Adrenal gland (tissue), 12 donors: ENCODE measurements around the gene CALN1. TPM values are rescaled to one million over a fixed set of nuclear protein-coding genes. Genes with fewer than 3 reads are reported as not detected.

Source experiments
- DNase-seq, 7 donors: peaks; one replicate each; pipeline ENCODE4 v3.0.0-alpha.2; 2019 to 2020
- H3K27ac ChIP-seq, 5 donors: fragments of 200-600 bp; sonication (generic) in 4 of 5; 1 replicate in 3 of 5; 2 replicates in 2 of 5; pipeline versions ENCODE4 v1.5.1 to v1.8.0; 2016 to 2020; ENCODE audit warnings: mild to moderate bottlenecking in 1 of 5
- H3K27me3 ChIP-seq: fragments of 200-600 bp; 2 replicates; pipeline ENCODE4 v1.8.0; 2021
- H3K36me3 ChIP-seq, 2 donors: fragments of 200-600 bp; replicated peaks in 1 of 2; 1 replicate in 1 of 2; 2 replicates in 1 of 2; pipeline versions ENCODE4 v1.5.1 to v1.8.0; 2018 to 2022
- H3K4me1 ChIP-seq, 2 donors: fragments of 200-600 bp; replicated peaks in 1 of 2; 1 replicate in 1 of 2; 2 replicates in 1 of 2; pipeline versions ENCODE4 v1.5.1 to v1.8.0; 2018 to 2021
- H3K4me3 ChIP-seq, 4 donors: fragments of 200-600 bp; sonication (generic) in 3 of 4; one replicate each; pipeline ENCODE4 v1.5.1; 2016 to 2018
- H3K9me3 ChIP-seq, 3 donors: fragments of 200-600 bp; sonication (generic) in 1 of 3; replicated peaks in 1 of 3; 1 replicate in 2 of 3; 2 replicates in 1 of 3; pipeline versions ENCODE4 v1.5.1 to v1.8.0; 2016 to 2021
- POLR2A ChIP-seq, 2 donors: fragments of 450-650 bp; IDR thresholded peaks; one replicate each; pipeline ENCODE4 v1.6.1; 2017; ENCODE audit warnings: antibody characterized with exemption in 2 of 2, mild to moderate bottlenecking in 2 of 2, moderate library complexity in 1 of 2
- WGBS, 4 donors: extraction: QIAGEN DNeasy Blood & Tissue Kit in 2 of 4; methylation state at CpG; one replicate each; pipeline versions ENCODE4 v1.1.5 to v1.1.7; 2013 to 2017; 5-methylcytosine and 5-hydroxymethylcytosine counted together
- intact Hi-C, 2 donors: fragments of 100-400 bp; cut with DNase I; formaldehyde crosslinking; loops; one replicate each; pipeline versions ENCODE4 v1.14.1 to v1.15.0; 2022 to 2023
- polyA plus RNA-seq, 3 donors: library from polyadenylated mRNA; stranded (reverse); fragments of 200-250 nt in 2 of 3; fragments of 350-450 nt in 1 of 3; fragmentation: Illumina TruSeq in 1 of 3; extraction: RNeasy Lipid Tissue Mini Kit (QIAGEN cat#74804) in 1 of 3; gene quantifications; one replicate each; pipeline ENCODE4 v1.2.3, GENCODE V29; 2013 to 2014
- total RNA-seq, 9 donors: library from RNA; depleted of rRNA in 4 of 9; stranded (reverse); fragments of >200 nt in 4 of 9; fragments of 120-200 nt in 1 of 9; fragmentation: NEBNext Ultra II Directional in 1 of 9; extraction: Animal tissue kit (Norgen Biotek cat#: 25700) in 1 of 9; gene quantifications; one replicate each; pipeline versions ENCODE4 v1.1.0 to v1.2.4, GENCODE V29; 2013 to 2023
- TF ChIP-seq, protein P1 (sequence below), 6 experiments: fragments of 450-650 bp in 4 of 6; fragments of 200-600 bp in 2 of 6; sonication (generic) in 1 of 6; IDR thresholded peaks; 1 replicate in 5 of 6; 2 replicates in 1 of 6; pipeline versions ENCODE4 v1.5.1 to v1.8.0; 2016 to 2021; ENCODE audit warnings: antibody characterized with exemption in 6 of 6, mild to moderate bottlenecking in 2 of 6, moderate library complexity in 1 of 6
- donor health status: healthy with polysubstance abuse.
- donor health status: Bipolar disorder and iron deficiency.
- donor health status: DM: yes; HTN: yes; CAD: no.
- donor health status: DM: no; HTN: no; CAD: no.
- donor health status: DM: no; HTN: no; CAD: no.
- donor health status: DM: yes; HTN: yes; CAD: no.

The CALN1 gene
- total and polyA plus RNA-seq, 12 donors, result 4.3 to 51.5 (median 15.2) TPM

DNA sequence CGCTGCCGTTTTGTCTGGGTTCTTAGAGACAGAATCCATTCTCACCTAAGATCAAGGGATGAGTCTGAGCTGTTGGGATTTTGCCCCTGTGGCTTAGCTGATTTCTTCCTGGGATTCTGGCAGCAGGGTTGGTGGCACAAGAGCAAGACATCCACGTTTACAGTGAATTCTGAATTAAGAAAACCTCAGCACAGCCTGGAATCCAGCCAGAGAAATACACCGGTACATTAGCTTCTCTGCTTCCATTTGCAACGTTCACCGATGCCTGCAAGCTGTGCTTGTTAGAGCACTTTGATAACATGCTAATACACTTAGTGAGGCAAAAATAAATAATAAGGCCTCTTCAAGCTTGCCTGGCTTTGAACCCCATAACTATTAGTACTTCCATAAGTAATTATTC, 569.8 kb downstream of the CALN1 start:
- TF ChIP-seq, protein P1, sequence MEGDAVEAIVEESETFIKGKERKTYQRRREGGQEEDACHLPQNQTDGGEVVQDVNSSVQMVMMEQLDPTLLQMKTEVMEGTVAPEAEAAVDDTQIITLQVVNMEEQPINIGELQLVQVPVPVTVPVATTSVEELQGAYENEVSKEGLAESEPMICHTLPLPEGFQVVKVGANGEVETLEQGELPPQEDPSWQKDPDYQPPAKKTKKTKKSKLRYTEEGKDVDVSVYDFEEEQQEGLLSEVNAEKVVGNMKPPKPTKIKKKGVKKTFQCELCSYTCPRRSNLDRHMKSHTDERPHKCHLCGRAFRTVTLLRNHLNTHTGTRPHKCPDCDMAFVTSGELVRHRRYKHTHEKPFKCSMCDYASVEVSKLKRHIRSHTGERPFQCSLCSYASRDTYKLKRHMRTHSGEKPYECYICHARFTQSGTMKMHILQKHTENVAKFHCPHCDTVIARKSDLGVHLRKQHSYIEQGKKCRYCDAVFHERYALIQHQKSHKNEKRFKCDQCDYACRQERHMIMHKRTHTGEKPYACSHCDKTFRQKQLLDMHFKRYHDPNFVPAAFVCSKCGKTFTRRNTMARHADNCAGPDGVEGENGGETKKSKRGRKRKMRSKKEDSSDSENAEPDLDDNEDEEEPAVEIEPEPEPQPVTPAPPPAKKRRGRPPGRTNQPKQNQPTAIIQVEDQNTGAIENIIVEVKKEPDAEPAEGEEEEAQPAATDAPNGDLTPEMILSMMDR (IDR thresholded peaks at IDR 0.05), result no peak
- no peak for TF ChIP-seq POLR2A (IDR thresholded peaks at IDR 0.05)
- Histone ChIP-seq H3K9me3 (no peaks in the 10 kb centered on the region), H3K27ac (no peak overlapping the region), H3K4me3 (no peak overlapping the region), H3K27me3 (no peaks in the 10 kb centered on the region), H3K4me1 (no peaks in the 10 kb centered on the region), H3K36me3 (no peaks in the 10 kb centered on the region)
- intact Hi-C loops, result no loop called here
- no peak for DNase-seq
- 52 to 66% (median 63%) methylated on average over 6 of the region's 6 CpGs for WGBS, 4 donors

DNA sequence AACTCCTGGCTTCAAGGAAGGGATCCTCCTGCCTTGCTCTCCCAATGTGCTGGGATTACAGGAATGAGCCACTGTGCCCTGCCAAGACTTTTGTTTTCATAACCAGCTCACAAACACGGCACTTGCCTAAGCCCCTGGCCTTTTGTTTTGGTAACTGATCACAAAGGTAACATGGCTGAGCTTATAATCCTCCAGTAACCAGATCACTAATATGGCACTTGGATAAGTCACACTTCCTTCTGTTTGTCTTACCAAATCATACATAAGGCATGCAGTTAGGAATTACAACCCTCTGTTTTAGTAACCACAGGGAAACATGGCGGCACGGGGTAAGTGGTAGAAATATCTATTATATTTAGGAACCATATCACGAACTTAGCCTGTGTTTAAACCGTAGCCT, 577.1 kb downstream of the CALN1 start:
- Histone ChIP-seq H3K27ac (no peak overlapping the region), H3K36me3 (no peaks in the 10 kb centered on the region), H3K4me1 (no peaks in the 10 kb centered on the region), H3K9me3 (no peaks in the 10 kb centered on the region), H3K4me3 (no peak overlapping the region), H3K27me3 (no peaks in the 10 kb centered on the region)
- TF ChIP-seq, protein P1 (IDR thresholded peaks at IDR 0.05), result no peak
- no peak for TF ChIP-seq POLR2A (IDR thresholded peaks at IDR 0.05)
- DNase-seq, result no peak
- 88 to 92% (median 90%) methylated on average over 5 of the region's 5 CpGs for WGBS, 4 donors
- intact Hi-C loops, result no loop called here

DNA sequence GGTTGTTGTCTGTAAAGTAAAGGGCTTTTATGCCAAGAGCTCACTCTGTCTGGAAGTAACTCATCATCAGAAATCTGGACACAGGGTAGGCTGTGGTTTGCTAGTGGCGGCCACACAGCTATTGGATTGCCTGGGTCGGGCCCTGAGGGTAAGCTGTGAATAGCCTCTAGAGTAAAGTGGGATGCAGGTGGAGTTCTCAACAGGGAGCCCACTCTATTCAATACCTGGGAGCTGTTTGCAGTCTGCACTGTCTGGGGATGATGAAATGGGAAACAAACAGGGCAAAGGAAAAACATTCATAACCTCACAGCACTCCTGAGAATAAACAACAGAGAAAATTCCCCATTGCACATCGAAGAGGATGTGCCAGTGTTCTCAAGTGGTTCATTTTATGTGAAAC, 582.6 kb downstream of the CALN1 start:
- 33 to 89% (median 79%) methylated on average over 2 to 3 of the region's 3 CpGs for WGBS, 4 donors
- intact Hi-C loops, result no loop called here
- H3K27me3 ChIP-seq, result no peaks in the 10 kb centered on the region
- H3K4me1 ChIP-seq, result no peaks in the 10 kb centered on the region
- no peak for DNase-seq
- no peak overlapping the region for H3K27ac ChIP-seq
- no peaks in the 10 kb centered on the region for H3K36me3 ChIP-seq
- no peaks in the 10 kb centered on the region for H3K9me3 ChIP-seq
- H3K4me3 ChIP-seq, result no peak overlapping the region
- no peak for TF ChIP-seq POLR2A (IDR thresholded peaks at IDR 0.05)
- TF ChIP-seq, protein P1 (IDR thresholded peaks at IDR 0.05), result no peak

DNA sequence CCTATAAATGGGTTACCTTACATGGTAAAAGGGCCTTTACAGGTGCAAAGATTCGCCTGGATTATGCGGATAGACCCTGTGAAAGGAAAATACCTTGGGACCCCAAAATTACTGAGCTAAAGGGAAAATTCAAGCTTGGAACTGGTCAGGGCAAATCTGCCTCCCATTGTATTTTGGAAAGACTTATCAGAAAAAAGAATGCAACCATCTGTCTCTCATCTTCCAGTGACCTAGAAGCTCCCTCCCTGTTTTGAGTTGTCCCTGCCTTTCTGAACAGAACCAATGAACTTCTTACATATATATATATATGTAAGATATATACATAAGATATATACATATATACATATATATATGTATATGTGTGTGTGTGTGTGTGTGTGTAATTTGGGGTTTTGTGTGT, 583.8 kb downstream of the CALN1 start:
- TF ChIP-seq, protein P1 (IDR thresholded peaks at IDR 0.05), result no peak
- TF ChIP-seq POLR2A (IDR thresholded peaks at IDR 0.05), result no peak
- Histone ChIP-seq H3K27ac (no peak overlapping the region), H3K27me3 (no peaks in the 10 kb centered on the region), H3K4me3 (no peak overlapping the region), H3K4me1 (no peaks in the 10 kb centered on the region), H3K9me3 (no peaks in the 10 kb centered on the region), H3K36me3 (no peaks in the 10 kb centered on the region)
- DNase-seq, result no peak
- 88 to 95% (median 93%) methylated on average over 2 of the region's 2 CpGs; no CpG with 5 or more reads in 1 of the 4 donors for WGBS, 4 donors
- intact Hi-C loops, result no loop called here
